ENCODE results near the gene TMEM150B.

The TMEM150B gene

DNA sequence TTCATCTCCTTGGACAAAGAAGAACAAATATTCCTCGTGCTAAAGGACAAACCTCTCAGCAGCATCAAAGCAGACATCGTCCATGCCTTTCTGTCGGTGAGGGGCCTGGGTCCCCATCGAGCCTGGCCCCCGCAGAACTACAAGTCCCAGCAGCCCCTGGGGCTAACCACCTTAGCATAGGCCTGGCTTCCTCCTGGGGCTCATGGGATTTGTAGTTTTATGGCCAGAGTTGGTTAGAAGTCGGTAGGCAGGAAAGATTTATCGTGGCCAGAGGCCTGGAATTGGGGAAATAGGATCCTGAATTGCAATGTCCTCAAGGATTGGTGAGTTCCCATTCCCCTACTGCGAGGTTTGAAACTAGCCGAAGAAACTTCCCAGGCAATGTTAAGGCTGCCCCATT is 19.6 kb downstream of the TMEM150B start:
- no peak for FAIRE-seq

DNA sequence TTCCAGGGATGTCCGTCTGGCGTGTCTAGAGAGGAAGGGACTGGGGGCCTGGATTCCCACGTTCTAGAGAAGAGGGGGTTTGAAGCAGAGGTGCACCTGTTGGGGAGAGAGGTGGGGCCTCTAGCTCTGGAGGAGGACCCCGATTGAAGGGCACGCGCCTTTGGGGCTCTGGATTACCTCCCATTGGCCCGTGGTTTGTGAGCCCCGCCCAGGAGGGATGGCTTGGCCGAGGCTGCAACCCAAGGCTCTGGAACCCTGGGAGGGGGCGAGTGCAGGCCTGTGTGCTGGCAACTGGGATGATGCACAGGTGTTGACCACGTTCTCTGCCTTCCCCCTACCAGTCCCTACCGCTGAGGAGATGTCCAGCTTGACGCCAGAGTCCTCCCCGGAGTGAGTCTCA is 20.2 kb downstream of the TMEM150B start:
- no peak for FAIRE-seq

DNA sequence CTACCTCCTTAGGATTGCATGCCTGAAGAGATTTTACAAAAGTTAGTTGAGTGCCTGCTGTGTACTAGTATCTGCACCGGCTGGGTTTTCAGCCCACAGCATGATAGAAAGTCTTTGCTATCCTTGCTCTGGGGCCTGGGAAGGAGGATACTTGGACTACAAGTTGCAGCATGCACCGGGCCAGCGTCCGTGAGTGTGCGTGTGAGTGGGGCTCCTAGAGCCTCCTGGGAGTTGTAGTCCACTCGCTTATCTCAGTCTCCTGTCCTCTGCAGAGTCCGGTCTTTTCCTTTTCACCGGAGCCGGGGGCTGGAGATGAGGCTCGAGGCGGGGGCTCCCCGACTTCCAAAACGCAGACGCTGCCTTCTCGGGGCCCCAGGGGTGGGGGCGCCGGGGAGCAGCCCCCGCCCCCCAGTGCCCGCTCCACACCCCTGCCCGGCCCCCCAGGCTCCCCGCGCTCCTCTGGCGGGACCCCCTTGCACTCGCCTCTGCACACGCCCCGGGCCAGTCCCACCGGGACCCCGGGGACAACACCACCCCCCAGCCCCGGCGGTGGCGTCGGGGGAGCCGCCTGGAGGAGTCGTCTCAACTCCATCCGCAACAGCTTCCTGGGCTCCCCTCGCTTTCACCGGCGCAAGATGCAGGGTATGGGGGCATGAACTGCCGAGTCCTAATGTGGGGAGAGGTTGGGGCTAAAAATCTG is 20.7 kb downstream of the TMEM150B start:
- no peak for FAIRE-seq

DNA sequence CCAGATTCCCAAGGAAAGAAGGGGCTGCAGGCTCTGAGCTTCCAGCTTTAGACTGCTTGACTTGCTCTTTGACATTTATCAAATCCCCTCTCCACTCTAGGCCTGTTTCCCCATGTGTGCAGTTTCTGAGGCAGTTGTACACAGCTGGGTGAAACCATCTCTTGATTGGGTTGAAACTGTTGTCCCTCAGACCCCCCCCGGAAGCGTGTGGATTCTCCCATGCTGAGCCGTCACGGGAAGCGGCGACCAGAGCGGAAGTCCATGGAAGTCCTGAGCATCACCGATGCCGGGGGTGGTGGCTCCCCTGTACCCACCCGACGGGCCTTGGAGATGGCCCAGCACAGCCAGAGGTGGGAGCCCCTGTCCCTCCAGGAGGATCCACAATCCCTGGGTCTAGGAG is 21.7 kb downstream of the TMEM150B start:
- FAIRE-seq = no peak

DNA sequence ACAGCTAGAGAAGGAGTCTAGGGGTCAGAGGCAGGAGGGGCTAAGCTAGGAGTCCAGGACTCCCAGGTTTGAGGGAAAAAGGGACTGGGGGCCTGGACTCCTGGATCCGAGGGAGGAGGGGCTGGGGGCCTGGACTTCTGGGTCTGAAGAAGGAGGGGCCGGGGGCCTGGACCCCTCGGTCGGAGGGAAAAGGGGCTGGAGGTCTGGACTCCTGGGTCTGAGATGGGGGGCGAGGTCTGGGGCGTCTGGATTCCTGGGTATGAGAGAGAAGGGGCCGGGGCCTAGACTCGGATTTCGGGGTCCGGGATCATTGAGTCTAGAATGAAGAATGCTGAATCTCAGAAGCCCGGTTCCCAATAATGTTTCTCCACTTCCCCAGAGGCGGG is 22.8 kb downstream of the TMEM150B start:
- no peak for FAIRE-seq

DNA sequence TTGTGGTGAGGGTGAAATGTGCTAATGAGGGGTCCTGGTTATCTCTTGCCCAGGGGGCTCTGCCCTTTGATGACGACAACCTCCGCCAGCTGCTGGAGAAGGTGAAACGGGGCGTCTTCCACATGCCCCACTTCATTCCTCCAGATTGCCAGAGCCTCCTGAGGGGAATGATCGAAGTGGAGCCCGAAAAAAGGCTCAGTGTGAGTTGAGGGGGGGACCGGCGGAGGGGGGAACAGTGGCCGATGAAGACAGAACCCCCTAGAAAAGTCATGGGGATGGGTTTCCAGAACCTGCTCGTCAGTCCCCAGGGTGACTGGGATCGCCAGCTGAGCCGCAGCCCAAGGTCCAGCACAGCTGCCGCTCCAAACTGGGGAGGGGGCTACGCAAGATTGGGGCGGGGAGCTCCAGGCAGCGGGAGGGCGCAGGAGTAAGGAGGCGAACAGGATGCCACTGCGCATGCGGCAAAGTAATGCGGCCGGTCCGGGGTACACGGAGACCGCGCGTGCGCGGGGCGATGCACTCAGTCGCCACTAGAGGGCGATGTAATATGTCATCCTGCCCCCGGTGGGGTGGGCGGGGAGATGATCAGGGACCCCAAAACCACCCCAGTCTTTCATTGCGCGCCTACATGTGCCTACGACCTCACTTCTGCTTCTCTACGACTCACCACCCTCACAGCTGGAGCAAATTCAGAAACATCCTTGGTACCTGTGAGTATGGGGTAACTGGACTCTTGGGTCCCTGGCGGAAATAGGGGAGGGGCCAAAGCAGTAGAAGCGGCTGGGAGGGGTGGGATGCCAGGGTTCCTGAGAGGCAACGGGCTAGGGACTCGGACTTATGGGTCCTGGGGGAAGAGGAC is 23.5 kb downstream of the TMEM150B start:
- no peak for FAIRE-seq

DNA sequence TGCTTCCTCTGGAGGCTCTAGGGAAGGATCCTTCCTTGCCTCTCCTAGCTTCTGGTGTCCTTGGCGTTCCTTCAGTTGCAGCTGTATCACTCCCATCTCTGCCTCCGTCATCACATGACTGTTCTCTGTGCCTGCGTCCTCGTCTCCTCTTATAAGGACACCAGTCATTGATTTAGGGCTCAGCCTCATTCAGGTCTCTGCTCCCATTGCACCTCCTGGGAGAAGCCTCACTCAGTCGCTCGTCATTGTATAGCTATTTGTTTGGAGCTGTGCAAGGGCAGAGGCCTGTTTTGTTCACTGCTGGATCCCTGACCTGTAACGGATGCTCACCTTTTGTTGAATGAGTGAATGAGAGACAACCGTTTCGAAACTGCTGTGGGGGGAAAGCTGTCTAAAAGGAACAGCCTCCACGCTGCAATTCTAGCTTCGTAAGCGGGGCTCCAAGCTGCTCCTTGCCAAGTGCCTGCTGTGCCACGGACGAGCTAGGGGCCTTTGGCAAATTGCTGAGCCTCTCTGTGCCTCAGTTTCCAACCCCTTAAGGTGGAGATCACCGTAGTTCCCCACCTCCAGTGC is 24.2 kb downstream of the TMEM150B start:
- FAIRE-seq = no peak

DNA sequence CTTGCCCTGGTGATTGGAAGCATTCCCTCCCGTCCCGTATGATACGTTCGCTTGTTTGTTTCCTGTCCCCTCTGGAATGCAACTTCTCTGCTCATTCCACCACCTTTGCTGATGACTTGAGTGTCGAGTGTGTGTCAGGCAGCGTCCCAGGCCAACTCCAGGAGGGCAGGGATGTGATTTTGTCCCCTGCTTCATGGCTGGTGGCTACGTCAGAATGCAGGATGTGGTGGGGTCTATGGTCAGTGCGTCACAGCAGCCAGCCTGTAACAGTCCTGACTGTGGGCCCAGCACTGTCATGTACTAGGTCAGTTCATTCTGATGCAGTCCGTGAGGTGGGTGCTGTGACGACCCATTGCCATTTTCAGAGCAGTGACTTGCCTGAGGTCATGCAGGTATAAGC is 25.1 kb downstream of the TMEM150B start:
- FAIRE-seq = no peak

DNA sequence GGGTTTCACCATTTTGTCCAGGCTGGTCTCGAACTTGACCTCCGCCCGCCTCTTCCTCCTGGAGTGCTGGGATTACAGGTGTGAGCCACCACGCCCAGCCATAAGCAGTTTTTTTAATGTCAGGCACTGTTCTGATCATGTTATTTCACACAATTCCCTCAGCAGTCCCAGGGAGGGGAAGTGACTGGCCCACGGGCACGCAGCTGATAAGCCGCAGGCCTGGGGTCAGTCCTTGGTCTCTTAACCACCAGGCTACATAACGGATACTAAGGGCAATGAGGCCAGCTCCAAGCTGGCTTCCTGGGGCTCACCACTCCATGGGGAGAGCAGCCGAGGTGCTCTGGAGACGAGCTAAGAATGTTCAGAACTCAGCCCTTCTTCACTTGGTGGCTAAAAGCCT is 27.9 kb downstream of the TMEM150B start:
- FAIRE-seq = no peak

DNA sequence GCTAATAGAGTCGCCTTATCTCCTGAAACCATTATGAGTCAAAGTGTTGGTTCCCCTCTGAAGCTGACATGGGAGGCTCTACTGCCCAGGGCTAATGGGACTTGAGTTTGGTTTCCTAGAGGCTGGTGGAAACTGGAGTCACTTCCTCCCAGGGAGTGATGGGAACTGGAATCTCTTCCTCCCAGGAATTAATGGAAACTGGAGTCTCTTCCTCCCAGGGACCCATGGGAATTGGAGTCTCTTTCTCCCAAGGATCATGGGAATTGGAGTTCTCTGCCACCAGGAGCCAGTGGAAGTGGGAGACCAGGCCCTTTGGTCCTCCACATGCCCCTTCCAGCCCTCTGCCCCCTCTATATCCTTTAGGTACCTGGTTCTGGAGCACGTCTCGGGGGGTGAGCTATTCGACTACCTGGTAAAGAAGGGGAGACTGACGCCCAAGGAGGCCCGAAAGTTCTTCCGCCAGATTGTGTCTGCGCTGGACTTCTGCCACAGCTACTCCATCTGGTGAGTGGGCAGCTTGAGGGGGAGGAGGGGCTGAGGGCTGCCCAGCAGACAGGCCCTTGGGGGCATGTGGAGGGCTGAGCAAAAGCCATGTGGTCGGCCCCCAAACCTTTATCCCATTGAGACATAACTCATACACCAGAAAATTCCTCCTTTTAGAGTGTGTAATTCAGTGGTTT is 35.9 kb downstream of the TMEM150B start:
- no peak for FAIRE-seq

DNA sequence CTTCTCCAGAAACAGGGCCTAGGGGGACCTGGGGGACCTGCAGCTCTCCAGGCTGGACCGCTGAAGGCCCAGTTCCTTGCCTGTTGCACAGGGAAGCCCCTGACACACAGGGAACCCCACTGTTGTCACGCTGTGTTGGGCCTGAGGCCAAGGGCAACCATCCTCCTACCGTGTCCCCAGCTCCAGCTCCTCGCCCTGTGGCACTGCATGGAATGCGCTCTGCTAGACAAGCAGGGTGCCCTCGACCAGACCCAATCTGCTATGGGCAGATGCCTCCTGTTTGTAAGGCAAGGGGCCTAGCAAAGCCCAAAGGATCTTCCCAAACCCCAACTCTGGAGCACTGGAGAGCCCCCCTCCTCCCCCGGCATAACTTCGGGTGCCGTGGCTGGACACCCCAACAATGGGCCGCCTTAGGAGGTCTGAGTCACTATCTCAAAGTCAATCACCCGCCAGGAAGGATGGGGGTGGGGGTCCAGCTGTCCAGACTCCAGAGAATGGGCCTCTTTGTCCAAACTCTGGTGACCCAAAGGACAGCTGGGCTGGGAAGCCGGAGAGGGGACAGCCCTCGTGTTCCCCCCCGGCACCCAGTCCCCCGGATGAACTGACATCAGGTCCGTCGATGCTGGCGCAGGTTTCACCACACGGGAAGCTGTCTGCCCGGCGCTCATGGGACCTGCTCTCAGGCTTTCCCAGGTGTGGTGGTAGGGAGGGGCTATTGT is 37.6 kb downstream of the TMEM150B start:
- FAIRE-seq = no peak

DNA sequence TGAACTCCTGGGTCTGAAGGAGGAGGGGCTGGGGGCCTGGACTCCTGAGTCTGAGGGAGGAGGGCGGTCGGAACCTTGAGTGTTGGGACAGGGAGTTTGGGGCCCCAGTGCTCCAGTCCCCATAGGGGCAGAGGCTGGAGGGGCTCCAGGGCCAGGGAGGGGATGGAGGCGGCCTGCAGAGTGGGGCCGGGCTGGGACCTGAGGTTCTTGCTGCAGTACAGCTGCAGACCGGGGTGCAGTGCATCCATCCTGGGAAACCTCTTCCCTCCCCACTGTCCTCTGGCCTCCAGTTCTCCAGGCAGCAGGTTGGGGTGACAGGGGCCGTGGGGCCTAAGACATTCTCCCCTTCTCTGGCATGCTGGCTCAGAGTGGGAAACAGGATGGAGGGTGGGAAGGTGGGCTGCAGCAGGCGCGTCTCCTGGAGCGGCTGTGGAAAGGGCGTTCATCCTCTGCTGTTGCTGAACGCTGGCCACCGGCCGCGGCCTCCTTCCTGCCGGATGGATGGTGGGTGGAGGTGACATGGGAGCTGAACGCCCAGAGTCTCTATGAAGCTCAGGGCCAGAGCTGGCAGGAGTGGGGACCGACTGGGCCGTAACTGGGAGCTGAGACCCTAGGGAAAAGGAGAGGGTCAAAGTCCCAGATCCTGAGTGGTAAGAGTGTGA is 39.8 kb downstream of the TMEM150B start:
- FAIRE-seq = no peak

DNA sequence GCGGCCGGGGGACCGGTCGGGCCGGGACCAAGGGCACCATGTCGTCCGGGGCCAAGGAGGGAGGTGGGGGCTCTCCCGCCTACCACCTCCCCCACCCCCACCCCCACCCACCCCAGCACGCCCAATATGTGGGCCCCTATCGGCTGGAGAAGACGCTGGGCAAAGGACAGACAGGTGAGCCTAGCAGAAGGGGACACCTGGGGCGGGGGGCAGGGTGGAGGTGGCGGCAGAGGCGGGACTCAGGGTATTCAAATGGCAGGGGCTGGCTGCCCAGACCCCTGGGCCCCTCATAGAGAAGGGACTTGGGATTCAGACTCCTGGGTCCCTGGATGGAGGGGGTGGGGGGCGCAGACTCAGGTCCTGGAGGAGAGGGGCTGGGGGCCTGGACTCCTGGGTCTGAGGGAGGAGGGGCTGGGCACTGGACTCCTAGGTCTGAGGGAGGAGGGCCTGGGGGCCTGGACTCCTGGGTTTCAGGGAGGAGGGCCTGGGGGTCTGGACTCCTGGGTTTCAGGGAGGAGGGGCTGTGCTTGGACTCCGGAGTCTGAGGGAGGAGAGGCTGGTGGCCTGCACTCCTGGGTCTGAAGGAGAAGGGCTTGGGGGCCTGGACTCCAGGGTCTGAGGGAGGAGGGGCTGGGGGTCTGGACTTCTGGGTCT is 40.6 kb downstream of the TMEM150B start:
- FAIRE-seq = no peak

DNA sequence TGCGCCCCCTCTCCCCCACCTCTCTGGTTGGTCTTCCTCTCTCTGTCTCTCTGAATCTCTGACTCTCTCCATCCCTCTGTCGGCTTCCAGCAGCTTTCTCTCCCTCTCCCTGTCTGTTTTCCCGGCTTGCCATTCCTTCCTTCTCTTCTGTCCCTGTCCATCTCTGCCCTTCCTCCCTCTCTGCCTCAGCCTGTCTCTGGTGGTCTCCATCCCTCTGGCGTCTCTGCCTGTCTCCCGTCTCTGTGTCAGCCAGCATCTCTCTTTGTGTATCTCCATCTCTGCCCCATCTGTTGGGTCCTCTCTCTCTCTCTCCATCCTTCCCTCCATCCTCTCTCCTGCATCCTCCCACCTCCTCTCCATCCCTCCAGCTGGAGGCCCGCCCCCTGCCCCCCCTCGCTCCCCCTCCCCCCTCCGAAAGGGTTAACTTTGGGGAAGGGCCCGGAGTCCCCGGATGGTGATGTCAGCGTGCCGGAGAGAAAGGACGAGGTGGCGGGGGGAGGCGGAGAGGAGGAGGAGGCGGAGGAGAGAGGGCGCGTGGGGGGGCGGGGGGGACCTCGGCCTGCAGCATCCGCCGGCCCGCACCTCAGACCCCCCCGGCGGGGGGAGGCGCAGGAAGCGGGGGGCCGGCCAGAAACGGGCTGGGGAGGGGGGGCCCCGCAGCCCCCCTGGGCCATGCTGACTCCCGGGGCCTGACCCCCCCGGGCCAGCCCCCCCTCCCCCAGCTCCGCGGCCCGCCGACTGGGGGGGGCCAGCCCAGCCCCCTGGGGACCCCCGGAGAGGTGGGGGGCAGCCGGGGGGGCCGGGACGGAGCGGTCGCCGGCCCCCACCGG is 41.4 kb downstream of the TMEM150B start, which contains the start of gene BRSK1:
Gene BRSK1, plus strand, starts transcription at position 450 of the 830 bp plus-strand sequence. CDS start 446 bp downstream, outside the sequence.
- no peak for FAIRE-seq

DNA sequence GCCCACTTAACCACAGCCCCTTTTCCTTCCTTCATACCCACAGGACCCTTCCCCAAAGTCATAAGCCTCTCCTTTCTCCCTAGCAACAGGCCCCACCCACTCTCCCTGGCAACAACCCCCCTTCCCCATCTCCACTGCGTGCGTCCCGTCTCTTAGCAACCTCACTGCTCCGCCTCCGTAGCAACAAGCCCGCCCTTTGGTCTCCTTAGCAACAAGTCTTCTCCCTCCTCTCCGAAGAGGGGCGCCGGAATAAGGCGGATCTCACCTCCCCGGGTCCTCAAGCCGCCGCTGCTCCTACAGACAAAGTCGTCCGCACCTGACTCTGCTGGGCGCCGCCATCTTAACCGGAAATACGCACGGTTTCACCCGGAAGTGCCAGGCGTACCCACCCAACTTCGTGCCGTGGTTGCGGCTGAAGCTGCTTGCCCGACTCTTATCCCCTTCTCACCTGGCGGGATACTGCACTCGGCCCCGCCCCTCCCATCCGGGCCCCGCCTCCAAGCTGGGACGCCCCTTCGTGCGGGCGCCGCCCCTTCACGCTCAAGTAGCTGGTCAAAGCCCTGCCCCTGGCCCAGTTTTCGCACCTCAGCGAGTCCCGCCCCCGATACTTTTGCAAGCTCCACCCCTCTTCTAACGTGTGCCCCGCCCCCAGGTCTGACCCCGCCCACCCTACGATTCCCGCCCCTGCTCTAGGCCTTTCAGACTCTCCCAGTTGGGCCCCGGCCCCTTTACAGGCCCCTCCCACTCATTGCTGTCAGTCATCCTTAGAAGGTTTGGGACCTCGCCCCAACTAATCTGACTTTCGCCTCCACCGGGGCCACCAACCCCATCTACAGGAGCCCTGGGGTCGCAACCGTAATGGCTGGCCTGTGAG is 45.1 kb downstream of the TMEM150B start, which contains the start of gene HSPBP1:
Gene HSPBP1, minus strand, starts transcription at position 341 of the 874 bp plus-strand sequence. CDS start 502 bp downstream, outside the sequence.
- peak; percentile 31 for FAIRE-seq

DNA sequence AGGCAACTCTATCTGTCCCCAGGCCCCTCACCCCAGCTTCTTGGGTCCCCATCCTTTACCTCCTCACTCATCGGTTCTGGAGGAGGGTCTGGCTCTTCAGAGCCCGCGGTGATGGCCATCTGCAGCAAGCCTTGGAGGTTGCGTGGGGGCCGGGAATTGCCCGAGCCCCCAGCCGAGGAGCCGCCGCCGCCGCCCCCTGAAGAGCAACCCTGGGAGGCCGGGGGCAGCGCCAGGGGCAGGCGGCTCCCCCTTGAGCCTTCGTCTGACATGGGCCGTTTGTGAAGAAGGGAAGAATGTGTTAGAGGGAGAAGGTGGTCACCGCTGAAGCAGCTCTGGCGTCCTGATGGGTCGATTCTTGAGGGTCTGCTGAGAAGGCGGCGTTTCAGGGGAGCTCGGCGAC is 45.8 kb downstream of the TMEM150B start:
- no peak for FAIRE-seq

DNA sequence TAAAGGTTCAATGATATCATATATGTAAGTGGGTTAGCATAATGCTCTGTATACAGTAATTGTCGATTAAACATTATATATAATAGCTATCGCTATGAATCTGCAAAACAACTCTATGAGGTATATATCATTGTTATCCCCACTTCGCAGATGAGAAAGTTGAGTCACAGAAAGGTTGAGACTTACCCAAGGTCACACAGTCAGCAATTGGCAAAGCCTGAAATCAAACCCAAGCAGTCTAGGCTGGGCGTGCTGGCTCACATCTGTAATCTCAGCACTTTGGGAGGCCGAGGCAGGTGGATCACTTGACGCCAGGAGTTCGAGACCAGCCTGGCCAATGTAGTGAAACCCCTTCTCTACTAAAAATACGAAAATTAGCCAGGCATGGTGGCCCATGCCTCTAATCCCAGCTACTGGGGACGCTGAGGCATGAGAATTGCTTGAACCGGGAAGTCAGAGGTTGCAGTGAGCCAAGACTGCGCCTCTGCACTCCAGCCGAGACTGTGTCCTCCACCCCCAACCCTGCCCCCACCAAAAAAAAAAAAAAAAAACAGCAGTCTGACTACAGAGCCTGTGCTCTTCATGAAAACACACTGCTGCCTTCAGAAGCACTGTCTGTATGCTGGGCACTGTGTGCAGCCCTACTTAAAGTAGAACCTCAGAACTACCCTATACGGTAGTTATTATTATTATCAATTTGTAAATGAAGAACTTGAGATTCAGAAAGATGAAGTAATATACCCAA is 46.6 kb downstream of the TMEM150B start:
- FAIRE-seq = no peak

DNA sequence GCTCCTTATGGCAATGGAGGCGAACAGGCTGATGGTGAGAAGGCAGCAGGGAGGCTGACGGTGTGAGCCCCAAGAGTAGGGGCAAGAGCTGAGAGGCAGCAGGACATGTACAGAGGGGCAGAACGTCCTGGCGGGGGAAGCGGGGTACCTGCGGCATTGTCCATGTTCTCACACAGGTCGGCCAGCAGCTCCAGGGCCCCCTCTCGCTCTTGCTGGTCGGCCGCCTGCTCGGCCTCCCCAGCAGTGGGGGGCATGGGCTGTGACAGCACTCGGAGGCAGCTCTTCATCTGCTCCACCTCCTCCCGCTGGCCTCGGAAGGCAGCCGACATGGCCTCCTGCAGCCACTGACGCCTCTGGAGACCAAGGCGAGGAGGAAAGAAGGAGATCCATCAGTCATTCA is 47.6 kb downstream of the TMEM150B start:
- FAIRE-seq = no peak

Data from endometrium (tissue), 2 donors.